Measurements from ENCODE around the gene COG7. TPM values are rescaled to one million over a fixed set of nuclear protein-coding genes. Genes with fewer than 3 reads are reported as not detected.
A peak's percentile ranks its signal among the peaks of the same experiment; 100 is the strongest.

The COG7 gene
- total and polyA plus RNA-seq, 2 of the 13 experiments (the other 11 are each of a cell fraction or from before 2014, with no cell fraction given): 12.6 to 54.5 TPM

- POLR2A ChIA-PET: interaction anchor here (0.8 to 1.6 kb wide), 3 partner anchors 8 to 104 kb away, joined by 3 to 5 read pairs (median 5); partner anchors contain the start of genes EARS2 and UBFD1
- TF ChIP-seq SP140L (CRISPR knock-in tag; IDR thresholded peaks at IDR 0.05; ENCODE audit: borderline replicate concordance): no peak
- TF ChIP-seq ZNF331 (CRISPR knock-in tag; IDR thresholded peaks at IDR 0.05): no peak
- TF ChIP-seq IRF1 (CRISPR knock-in tag; IDR thresholded peaks at IDR 0.05; ENCODE audit: low read depth): no peak
- no peak for TF ChIP-seq RFXANK (CRISPR knock-in tag; IDR thresholded peaks at IDR 0.05)
- TF ChIP-seq FOXO4 (CRISPR knock-in tag; conservative IDR thresholded peaks at IDR 0.05): 0 out of 2 replicates have a peak, but pooled peaks have one; percentile 88
- TF ChIP-seq NCOA5 (CRISPR knock-in tag; IDR thresholded peaks at IDR 0.05): no peak
- TF ChIP-seq ZNF775 (CRISPR knock-in tag; IDR thresholded peaks at IDR 0.05; ENCODE audit: borderline replicate concordance): no peak
- no peak for TF ChIP-seq SOX6 (IDR thresholded peaks at IDR 0.05)
- TF ChIP-seq SOX6 (CRISPR knock-in tag; IDR thresholded peaks at IDR 0.05): no peak
- 0 out of 2 replicates have a peak, but pooled peaks have one; percentile 2 for TF ChIP-seq ZNF501 (CRISPR knock-in tag; IDR thresholded peaks at IDR 0.05)
- no peak for TF ChIP-seq ZFP62 (CRISPR knock-in tag; IDR thresholded peaks at IDR 0.05)
- no peak for TF ChIP-seq GATA4 (IDR thresholded peaks at IDR 0.05; ENCODE audit: borderline replicate concordance, low read depth)
- no peak for TF ChIP-seq GPBP1L1 (CRISPR knock-in tag; IDR thresholded peaks at IDR 0.05)
- no peak for TF ChIP-seq REXO4 (CRISPR knock-in tag; IDR thresholded peaks at IDR 0.05; ENCODE audit: borderline replicate concordance)
- TF ChIP-seq PHB2 (IDR thresholded peaks at IDR 0.05; ENCODE audit: partially characterized antibody): no peak
- TF ChIP-seq TBL1XR1 (IDR thresholded peaks at IDR 0.05; ENCODE audit: borderline replicate concordance, low read length, partially characterized antibody): no peak
- TF ChIP-seq YY1 (IDR thresholded peaks at IDR 0.05; ENCODE audit: insufficient read depth, insufficient replicate concordance, low read depth, low read length): no peak
- TF ChIP-seq NCOR1 (IDR thresholded peaks at IDR 0.05; ENCODE audit: borderline replicate concordance, low read length): no peak
- TF ChIP-seq ZNF724P (CRISPR knock-in tag; IDR thresholded peaks at IDR 0.05; ENCODE audit: borderline replicate concordance): no peak
- no peak for TF ChIP-seq MTERF4 (CRISPR knock-in tag; IDR thresholded peaks at IDR 0.05)
- 0 out of 2 replicates have a peak, but pooled peaks have one; percentile 67 for TF ChIP-seq U2AF2 (IDR thresholded peaks at IDR 0.05; ENCODE audit: low read depth, low read length)
These were observed 506 bp upstream of the COG7 start for GRCh38 chr16:23453338-23454052.

More at GRCh38 chr16:23453338-23454052, 506 bp upstream of the COG7 start:
- BruUV-seq (replicated peaks): no TSS peak
- Histone ChIP-seq H3K9ac (ENCODE audit: insufficient read depth, low read depth, low read length) (peak overlapping the region; percentile 96), H3K9me3 (ENCODE audit: low read length) (no peaks in the 10 kb centered on the region), H3K4me3 (replicated peaks in 1 of 3; ENCODE audit: insufficient read depth in 1 of 3, low read depth in 2 of 3, low read length in 3 of 3) (peak overlapping the region; percentile 85 to 100 (median 87)), H3K79me2 (ENCODE audit: insufficient read depth, low read length) (peaks cover 28% of the 10 kb centered on the region), H3K27ac (ENCODE audit: extremely low read length, insufficient read depth, low read length) (peak overlapping the region; percentile 90), H3K4me2 (ENCODE audit: low read depth, low read length) (peak overlapping the region; percentile 92), H2AFZ (ENCODE audit: low read length) (no peak overlapping the region), H3K27me3 (ENCODE audit: control insufficient read depth in 1 of 2, insufficient read depth in 2 of 2, low read length in 2 of 2) (no peaks in the 10 kb centered on the region; a peak in 1 of 5 replicates), H4K20me1 (ENCODE audit: insufficient read depth, low read length) (peaks cover 9% of the 10 kb centered on the region; the same call in 1 of the 2 replicates), H3K36me3 (replicated peaks in 1 of 2; ENCODE audit: control insufficient read depth in 1 of 2, insufficient read depth in 2 of 2, low read length in 2 of 2) (peaks cover 2 to 18% of the 10 kb centered on the region in 2 experiments; a peak in 3 of 5 replicates), H3K4me1 (ENCODE audit: insufficient read depth, low read length) (peaks cover 35% of the 10 kb centered on the region)
- intact Hi-C loops (cut with micrococcal nuclease; ENCODE audit: unreplicated experiment) (loop anchor here (2.0 kb wide), 1 partner anchor 103 kb away; the partner anchor contains the start of genes EARS2 and UBFD1), in situ Hi-C loops (cut with HindIII; ENCODE audit: extremely low pct_ligation_motif_present, low pct_unique_long_range_greater_than_20kb) (no loop called here)
- FAIRE-seq (no peak), ATAC-seq (no peak), DNase-seq (ENCODE audit: low spot score) (no peak)
- CTCF ChIA-PET (ENCODE audit: low intra/inter-chr PET ratio, low total read pairs): interaction anchor here (1.8 kb wide), 1 partner anchor 18 kb away, joined by 13 read pairs; no protein-coding TSS in a partner anchor
- 59% methylated on average over 37 of the region's 37 CpGs for WGBS (ENCODE audit: low lambda C conversion rate)

All from HepG2 (cell line).